Vagina (tissue), 2 donors: ENCODE data around the gene SREBF2.

Experiments
- CTCF ChIP-seq, 3 experiments: fragments of 450-650 bp in 2 of 3; fragments of 200-600 bp in 1 of 3; sonication (generic) in 1 of 3; IDR thresholded peaks; one replicate each; pipeline ENCODE4 v1.5.1; 2017 to 2019; ENCODE audit warnings: antibody characterized with exemption in 3 of 3, mild to moderate bottlenecking in 2 of 3, moderate library complexity in 2 of 3
- POLR2AphosphoS5 ChIP-seq, 2 donors: sonication (generic); formaldehyde crosslinking; IDR thresholded peaks; one replicate each; pipeline ENCODE4 v1.9.0; 2017; ENCODE audit warnings: antibody characterized with exemption in 2 of 2, mild to moderate bottlenecking in 2 of 2, low read depth in 1 of 2; ENCODE audit not compliant: insufficient read depth in 1 of 2

- no peak for TF ChIP-seq CTCF (IDR thresholded peaks at IDR 0.05)
- TF ChIP-seq POLR2AphosphoS5 (IDR thresholded peaks at IDR 0.05; ENCODE audit: insufficient read depth in 1 of 2, low read depth in 1 of 2), result no peak
Observed at GRCh38 chr22:41805639-41806038, 27.3 kb upstream of the SREBF2 start.
